ENCODE data around the gene FPGS.

DNA sequence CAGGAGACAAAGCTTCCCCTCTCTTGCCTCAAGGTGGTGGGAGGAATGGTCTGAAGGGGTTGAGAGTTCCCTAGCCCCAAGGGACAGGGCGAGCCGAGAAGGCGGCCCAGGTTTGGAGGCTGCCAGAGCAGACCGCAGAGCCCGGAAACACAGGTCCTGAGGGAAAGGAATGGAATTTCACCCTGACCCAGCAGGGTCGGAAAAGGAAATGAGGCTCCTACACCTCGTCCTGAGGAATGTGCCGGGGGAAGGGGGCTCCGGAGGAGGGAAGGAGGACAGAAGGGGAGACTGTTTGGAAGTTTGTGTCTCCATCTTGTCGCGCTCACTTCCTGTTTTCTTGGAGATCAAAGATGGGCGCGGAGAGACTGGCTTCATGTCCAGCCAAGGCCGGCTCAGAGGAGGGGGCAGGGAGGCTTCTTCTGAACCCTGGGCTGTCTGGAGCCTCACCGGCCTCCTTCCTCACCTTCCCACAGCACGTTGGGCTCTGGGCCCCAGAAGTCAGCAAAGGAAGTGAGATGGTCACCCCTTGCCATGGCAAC lies 42.2 kb downstream of the FPGS start:
- no peak for TF ChIP-seq POLR2AphosphoS5 (IDR thresholded peaks at IDR 0.05)
- TF ChIP-seq EP300 (IDR thresholded peaks at IDR 0.05; ENCODE audit: low read depth): no peak
